GM12878 (cell line): Measurements from ENCODE around the gene FAM20B. TPM values are rescaled to one million over a fixed set of nuclear protein-coding genes. Genes with fewer than 3 reads are reported as not detected.

Experiments
- ATAC-seq: fragments of 200-7000 bp; cut with Tn5 transposase; 3 replicates; pipeline ENCODE4 v1.9.1; 2020; ENCODE audit warnings: mild to moderate bottlenecking, moderate library complexity
- BruUV-seq: library from RNA; stranded (reverse); fragments of 400-500 nt; replicated peaks from 2 replicates; lab custom pipeline; 2021; lab: Mats Ljungman, UMichigan
- CTCF ChIA-PET: fragments of 300-600 bp; sonication (Branson Sonifier 250); formaldehyde crosslinking; extraction: SDS; loops from one replicate; lab custom pipeline; 2021; ENCODE audit warnings: inconsistent platforms; lab: Yijun Ruan, JAX
- POLR2A ChIA-PET: fragments of 350-600 bp; formaldehyde crosslinking; extraction: SDS; loops from one replicate; lab custom pipeline; 2021; ENCODE audit warnings: inconsistent platforms; lab: Charles Lee
- RAD21 ChIA-PET: fragments of 300-600 bp; sonication (Branson Sonifier 250); formaldehyde crosslinking; loops from one replicate; lab custom pipeline; 2023; ENCODE audit warnings: antibody characterized with exemption; ENCODE audit not compliant: unreplicated experiment; lab: Charles Lee
- SMC1A ChIA-PET: fragments of 300-600 bp; sonication (Branson Sonifier 250); formaldehyde crosslinking; loops from one replicate; lab custom pipeline; 2023; ENCODE audit not compliant: unreplicated experiment, uncharacterized antibody; lab: Charles Lee
- DNase-seq: peaks from one replicate; pipeline ENCODE4 v3.0.0-alpha.2; 2011; ENCODE audit warnings: low read depth, low spot score
- FAIRE-seq: peaks from 3 replicates; lab custom pipeline; 2011; peaks lifted over from hg19 to GRCh38; lab: Jason Lieb, UNC
- H2AFZ ChIP-seq: 2 replicates; pipeline ENCODE4 v1.6.0; 2011; ENCODE audit warnings: low read depth, low read length, control low read depth; ENCODE audit not compliant: control insufficient read depth
- H3K27ac ChIP-seq: 2 replicates; pipeline ENCODE4 v1.5.1; 2011; ENCODE audit warnings: control low read depth; ENCODE audit not compliant: control insufficient read depth, insufficient read depth
- H3K27me3 ChIP-seq, 2 experiments: replicated peaks in 1 of 2; 2 replicates each; pipeline versions ENCODE4 v1.6.0 to v1.6.1; 2011; ENCODE audit warnings: low read length in 1 of 2; ENCODE audit not compliant: control insufficient read depth in 2 of 2, insufficient read depth in 2 of 2
- H3K36me3 ChIP-seq, 2 experiments: 2 replicates each; pipeline ENCODE4 v1.5.1; 2011; ENCODE audit warnings: low read length in 1 of 2; ENCODE audit not compliant: control insufficient read depth in 2 of 2, insufficient read depth in 2 of 2
- H3K4me1 ChIP-seq: 2 replicates; pipeline ENCODE4 v1.6.1; 2011; ENCODE audit warnings: mild to moderate bottlenecking, low read length, moderate library complexity, mixed read lengths; ENCODE audit not compliant: control insufficient read depth, insufficient read depth
- H3K4me2 ChIP-seq: 2 replicates; pipeline ENCODE4 v1.6.0; 2011; ENCODE audit warnings: control low read depth; ENCODE audit not compliant: control insufficient read depth, insufficient read depth
- H3K4me3 ChIP-seq: fragments of 200-600 bp; sonication (generic); 2 replicates; pipeline ENCODE4 v1.5.1; 2016
- H3K79me2 ChIP-seq: 2 replicates; pipeline ENCODE4 v1.6.0; 2011; ENCODE audit warnings: low read length; ENCODE audit not compliant: control insufficient read depth, insufficient read depth
- H3K9ac ChIP-seq: 2 replicates; pipeline ENCODE4 v1.8.0; 2011; ENCODE audit warnings: low read length, control low read depth, mixed read lengths; ENCODE audit not compliant: control insufficient read depth, insufficient read depth
- H3K9me3 ChIP-seq: replicated peaks from 3 replicates; pipeline ENCODE4 v1.5.1; 2011; ENCODE audit warnings: mild to moderate bottlenecking, low read length; ENCODE audit not compliant: control insufficient read depth, insufficient read depth
- H4K20me1 ChIP-seq: 2 replicates; pipeline ENCODE4 v1.6.0; 2011; ENCODE audit not compliant: control insufficient read depth, insufficient read depth
- CBFB ChIP-seq: IDR thresholded peaks from 2 replicates; pipeline ENCODE4 v1.6.1; 2016; ENCODE audit warnings: antibody characterized with exemption, low read depth
- E2F4 ChIP-seq: IDR thresholded peaks from 2 replicates; pipeline ENCODE4 v1.6.1; 2012; ENCODE audit warnings: low read depth, low read length, improper control_type of control experiment
- FOXK2 ChIP-seq: fragments of 450-650 bp; IDR thresholded peaks from 2 replicates; pipeline ENCODE4 v1.6.1; 2017; ENCODE audit warnings: mild to moderate bottlenecking, moderate library complexity
- FOXM1 ChIP-seq: IDR thresholded peaks from 2 replicates; pipeline ENCODE4 v1.6.1; 2012; ENCODE audit warnings: low read depth, mild to moderate bottlenecking, inconsistent platforms, low read length, moderate library complexity
- HCFC1 ChIP-seq: fragments of 150-350 bp; IDR thresholded peaks from 2 replicates; pipeline ENCODE4 v1.6.1; 2014; ENCODE audit warnings: low read length
- NFXL1 ChIP-seq: fragments of 450-650 bp; IDR thresholded peaks from 2 replicates; pipeline ENCODE4 v1.6.1; 2017; ENCODE audit warnings: antibody characterized with exemption, mild to moderate bottlenecking, borderline replicate concordance
- PRDM15 ChIP-seq: fragments of 450-650 bp; formaldehyde crosslinking; IDR thresholded peaks from 2 replicates; pipeline ENCODE4 v1.4.0; 2020; ENCODE audit warnings: mild to moderate bottlenecking, moderate library complexity
- STAT1 ChIP-seq: fragments of 450-650 bp; conservative IDR thresholded peaks from 2 replicates; pipeline ENCODE4 v1.6.1; 2014; ENCODE audit warnings: antibody characterized with exemption, mild to moderate bottlenecking
- TCF12 ChIP-seq: IDR thresholded peaks from 2 replicates; pipeline ENCODE4 v1.6.1; 2011; ENCODE audit warnings: low read depth, mild to moderate bottlenecking, low read length
- TCF3 ChIP-seq: IDR thresholded peaks from 2 replicates; pipeline ENCODE4 v1.6.1; 2012; ENCODE audit warnings: low read depth, mild to moderate bottlenecking, low read length, borderline replicate concordance; ENCODE audit not compliant: insufficient read depth
- YY1 ChIP-seq: IDR thresholded peaks from 2 replicates; pipeline ENCODE4 v1.6.1; 2011; ENCODE audit warnings: low read depth, mild to moderate bottlenecking, low read length
- ZNF217 ChIP-seq: fragments of 450-650 bp; IDR thresholded peaks from 2 replicates; pipeline ENCODE4 v1.6.1; 2017; ENCODE audit warnings: antibody characterized with exemption, mild to moderate bottlenecking
- WGBS: methylation state at CpG from one replicate; pipeline ENCODE4 v1.1.6; 2016; ENCODE audit warnings: low lambda C conversion rate; ENCODE audit not compliant: insufficient replicate concordance, insufficient coverage; ENCODE audit errors: missing lambda C conversion rate; 5-methylcytosine and 5-hydroxymethylcytosine counted together
- in situ Hi-C: fragments of 300-500 bp; cut with MboI; formaldehyde crosslinking; loops from 9 replicates; pipeline ENCODE4 v1.14.3; 2018; ENCODE audit warnings: mixed read lengths
- intact Hi-C: fragments of 100-400 bp; cut with micrococcal nuclease; formaldehyde crosslinking; loops from one replicate; pipeline ENCODE4 v1.14.2; 2022; ENCODE audit not compliant: unreplicated experiment
- polyA plus RNA-seq, 11 experiments: library from polyadenylated mRNA; depleted of rRNA in 4 of 11; unstranded in 6 of 11; stranded (reverse) in 5 of 11; fragments of >200 nt; fragmentation: Nextera tagmentation in 4 of 11; fragmentation: Illumina TruSeq in 1 of 11; extraction: Ambion mirVana in 4 of 11; extraction: Trizol in 1 of 11; gene quantifications; 1 replicate in 1 of 11; 2 replicates in 10 of 11; pipeline versions ENCODE4 v1.2.1 to v1.2.3, GENCODE V29; 2011 to 2016; ENCODE audit warnings: inconsistent platforms in 2 of 11, missing spikeins in 2 of 11, low read depth in 1 of 11
- total RNA-seq, 4 experiments: library from RNA; depleted of rRNA in 3 of 4; stranded (reverse); fragments of >200 nt in 3 of 4; fragmentation: Illumina TruSeq in 1 of 4; extraction: Trizol in 1 of 4; gene quantifications; 2 replicates each; pipeline versions ENCODE4 v1.2.1 to v1.2.3, GENCODE V29; 2013 to 2021
- TF ChIP-seq, protein P1 (sequence below): fragments of 450-650 bp; formaldehyde crosslinking; IDR thresholded peaks from 2 replicates; pipeline ENCODE4 v1.4.0; 2022; ENCODE audit warnings: mild to moderate bottlenecking, moderate library complexity

FAM20B gene
- total and polyA plus RNA-seq, 10 of the 15 experiments (the other 5 are each of a cell fraction or from before 2014, with no cell fraction given) = 2.4 to 25.6 (median 12.8) TPM

DNA sequence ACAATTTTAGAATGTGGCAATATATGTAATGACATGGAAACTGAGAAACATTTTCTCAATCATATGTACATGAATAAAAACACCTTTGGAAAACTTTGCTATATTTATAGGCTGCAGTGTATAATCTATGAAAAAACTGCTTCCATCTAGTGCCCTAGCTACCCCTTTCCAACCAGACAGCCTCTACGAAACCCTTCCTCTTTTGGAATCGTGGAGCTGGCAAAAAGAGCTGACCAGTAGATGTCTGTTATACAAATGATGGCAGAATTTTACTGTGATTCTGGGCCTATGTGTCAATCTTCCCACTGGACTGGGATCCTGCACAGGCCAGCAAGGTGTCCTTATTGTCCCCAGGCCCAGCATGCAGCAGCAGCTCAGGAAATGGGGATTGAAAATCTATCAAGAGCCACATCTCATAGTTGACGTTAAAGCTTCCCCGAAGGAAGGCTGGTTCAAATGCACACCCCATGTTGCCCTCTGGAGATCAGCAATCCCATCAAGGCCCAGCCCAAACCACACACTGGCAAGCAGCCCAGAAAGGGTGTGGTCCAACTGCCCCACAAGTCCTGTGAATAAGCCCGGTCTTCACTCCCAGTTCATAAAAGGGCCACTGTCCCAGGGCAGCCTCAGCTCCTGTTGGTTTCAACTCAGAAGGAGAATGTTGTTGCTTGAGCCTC, 8.8 kb upstream of the FAM20B start:
- ChIA-PET SMC1A (interaction anchor here (0.6 to 1.7 kb wide), 5 partner anchors 9 to 419 kb away, joined by 3 read pairs; no protein-coding TSS in a partner anchor), CTCF (interaction anchor here (0.6 to 3.0 kb wide), 3 partner anchors 14 to 436 kb away, joined by 3 to 15 read pairs (median 4); no protein-coding TSS in a partner anchor), POLR2A (interaction anchor here (1.8 kb wide), 1 partner anchor 18 kb away, joined by 4 read pairs; no protein-coding TSS in a partner anchor), RAD21 (no interaction called here)
- H3K27ac ChIP-seq = no peak overlapping the region
- no peaks in the 10 kb centered on the region for H4K20me1 ChIP-seq
- 35% methylated on average over 5 of the region's 5 CpGs for WGBS
- DNase-seq = no peak
- BruUV-seq = no TSS peak
- H3K9ac ChIP-seq = no peak overlapping the region
- no peaks in the 10 kb centered on the region for H3K9me3 ChIP-seq
- TF ChIP-seq YY1 = no peak
- TF ChIP-seq ZNF217 = no peak
- TF ChIP-seq TCF12 = no peak
- no peak for TF ChIP-seq FOXM1
- TF ChIP-seq CBFB = no peak
- no peak for TF ChIP-seq STAT1
- TF ChIP-seq E2F4 = no peak
- no peak for TF ChIP-seq PRDM15 (CRISPR knock-in tag)
- TF ChIP-seq, protein P1, sequence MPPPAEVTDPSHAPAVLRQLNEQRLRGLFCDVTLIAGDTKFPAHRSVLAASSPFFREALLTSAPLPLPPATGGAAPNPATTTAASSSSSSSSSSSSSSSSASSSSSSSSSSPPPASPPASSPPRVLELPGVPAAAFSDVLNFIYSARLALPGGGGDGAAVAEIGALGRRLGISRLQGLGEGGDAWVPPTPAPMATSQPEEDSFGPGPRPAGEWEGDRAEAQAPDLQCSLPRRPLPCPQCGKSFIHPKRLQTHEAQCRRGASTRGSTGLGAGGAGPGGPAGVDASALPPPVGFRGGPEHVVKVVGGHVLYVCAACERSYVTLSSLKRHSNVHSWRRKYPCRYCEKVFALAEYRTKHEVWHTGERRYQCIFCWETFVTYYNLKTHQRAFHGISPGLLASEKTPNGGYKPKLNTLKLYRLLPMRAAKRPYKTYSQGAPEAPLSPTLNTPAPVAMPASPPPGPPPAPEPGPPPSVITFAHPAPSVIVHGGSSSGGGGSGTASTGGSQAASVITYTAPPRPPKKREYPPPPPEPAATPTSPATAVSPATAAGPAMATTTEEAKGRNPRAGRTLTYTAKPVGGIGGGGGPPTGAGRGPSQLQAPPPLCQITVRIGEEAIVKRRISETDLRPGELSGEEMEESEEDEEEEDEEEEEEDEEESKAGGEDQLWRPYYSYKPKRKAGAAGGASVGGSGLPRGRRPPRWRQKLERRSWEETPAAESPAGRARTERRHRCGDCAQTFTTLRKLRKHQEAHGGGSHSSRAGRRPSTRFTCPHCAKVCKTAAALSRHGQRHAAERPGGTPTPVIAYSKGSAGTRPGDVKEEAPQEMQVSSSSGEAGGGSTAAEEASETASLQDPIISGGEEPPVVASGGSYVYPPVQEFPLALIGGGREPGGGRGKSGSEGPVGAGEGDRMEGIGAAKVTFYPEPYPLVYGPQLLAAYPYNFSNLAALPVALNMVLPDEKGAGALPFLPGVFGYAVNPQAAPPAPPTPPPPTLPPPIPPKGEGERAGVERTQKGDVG (CRISPR knock-in tag) = no peak
- no peak for TF ChIP-seq HCFC1
- no peak for TF ChIP-seq TCF3
- no peak for TF ChIP-seq NFXL1
- TF ChIP-seq FOXK2 = no peak
- peaks cover 0 to 3% of the 10 kb centered on the region in 2 experiments; a peak in 2 of 4 replicates for H3K27me3 ChIP-seq
- intact Hi-C loops (no loop called here), in situ Hi-C loops (no loop called here)
- no peaks in the 10 kb centered on the region for H3K36me3 ChIP-seq
- H3K4me1 ChIP-seq = no peaks in the 10 kb centered on the region
- H3K79me2 ChIP-seq = no peaks in the 10 kb centered on the region
- no peak overlapping the region for H2AFZ ChIP-seq
- FAIRE-seq = no peak
- H3K4me2 ChIP-seq = no peak overlapping the region
- no peak for ATAC-seq
- no peak overlapping the region for H3K4me3 ChIP-seq
